ENCODE measurements around the gene C1orf50. TPM values are rescaled to one million over a fixed set of nuclear protein-coding genes. Genes with fewer than 3 reads are reported as not detected.

C1orf50 gene
- total and polyA plus RNA-seq, 2 donors (not counting 1 experiment from before 2014, with no cell fraction given) = 2.7 to 17.1 TPM

DNA sequence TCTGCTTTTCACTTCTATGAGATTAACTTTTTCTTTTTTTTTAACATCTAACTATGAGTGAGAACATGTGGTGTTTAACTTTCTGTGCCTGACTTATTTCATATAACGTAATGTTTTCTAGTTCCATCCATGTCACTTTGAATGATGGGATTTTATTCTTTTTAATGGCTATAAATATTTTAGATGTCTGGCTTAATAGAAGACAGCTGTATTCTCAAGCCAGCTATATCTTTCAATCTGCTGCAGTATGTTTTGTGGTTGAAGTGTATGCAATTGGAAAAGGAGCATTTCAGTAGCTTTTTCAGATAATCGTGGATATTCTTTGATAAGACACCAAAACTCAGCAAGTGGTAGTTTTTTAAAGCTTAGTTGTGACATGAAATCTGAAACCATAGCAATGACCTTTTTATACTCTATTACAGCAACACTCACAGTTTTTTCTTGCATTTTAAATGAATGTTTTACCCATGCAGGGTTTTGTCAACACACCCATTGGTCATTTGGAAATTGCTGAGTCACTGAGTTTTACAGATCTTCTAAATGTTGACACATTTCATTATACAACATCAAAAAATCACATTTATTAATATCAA, 55.8 kb downstream of the C1orf50 start:
- Histone ChIP-seq H3K27me3 (replicated peaks in 1 of 4; ENCODE audit: control extremely low read depth in 1 of 4, control insufficient read depth in 3 of 4, insufficient read depth in 4 of 4, low read length in 3 of 4) (no peaks in the 10 kb centered on the region), H3K9ac (ENCODE audit: low read length) (no peak overlapping the region), H3K9me3 (ENCODE audit: control extremely low read depth in 1 of 3, control insufficient read depth in 2 of 3, insufficient read depth in 1 of 3, low read length in 2 of 3) (no peaks in the 10 kb centered on the region), H2AFZ (ENCODE audit: insufficient read depth, low read depth, low read length, poor library complexity, severe bottlenecking) (no peak overlapping the region), H3K79me2 (ENCODE audit: control insufficient read depth, insufficient read depth, low read length) (peaks cover 7% of the 10 kb centered on the region), H3K4me3 (ENCODE audit: control extremely low read depth in 1 of 5, extremely low read depth in 1 of 5, insufficient read depth in 1 of 5, low read depth in 2 of 5, low read length in 4 of 5) (no peak overlapping the region), H3K27ac (ENCODE audit: low read length in 2 of 2) (no peak overlapping the region), H3K36me3 (replicated peaks in 1 of 2; ENCODE audit: control extremely low read depth in 1 of 2, control insufficient read depth in 1 of 2, extremely low read depth in 1 of 2, insufficient read depth in 2 of 2, low read length in 1 of 2) (no peaks in the 10 kb centered on the region), H3K4me1 (ENCODE audit: control insufficient read depth in 2 of 2, insufficient read depth in 2 of 2, low read length in 2 of 2) (no peaks in the 10 kb centered on the region), H4K20me1 (ENCODE audit: control insufficient read depth, insufficient read depth, low read length, poor library complexity, severe bottlenecking) (no peaks in the 10 kb centered on the region), H3K4me2 (replicated peaks; ENCODE audit: low read depth, low read length, poor library complexity, severe bottlenecking) (no peak overlapping the region)
- CTCF ChIA-PET = interaction anchor here (0.6 to 1.3 kb wide), 2 partner anchors 24 to 132 kb away, joined by 3 read pairs; partner anchors contain the start of gene ZNF691
- H3K27me3 Mint-ChIP-seq = no peaks in the 10 kb centered on the region
- no peak for TF ChIP-seq EZH2 (IDR thresholded peaks at IDR 0.05; ENCODE audit: borderline replicate concordance, insufficient read depth, low read depth, low read length, poor library complexity, severe bottlenecking)
- TF ChIP-seq, protein P1, sequence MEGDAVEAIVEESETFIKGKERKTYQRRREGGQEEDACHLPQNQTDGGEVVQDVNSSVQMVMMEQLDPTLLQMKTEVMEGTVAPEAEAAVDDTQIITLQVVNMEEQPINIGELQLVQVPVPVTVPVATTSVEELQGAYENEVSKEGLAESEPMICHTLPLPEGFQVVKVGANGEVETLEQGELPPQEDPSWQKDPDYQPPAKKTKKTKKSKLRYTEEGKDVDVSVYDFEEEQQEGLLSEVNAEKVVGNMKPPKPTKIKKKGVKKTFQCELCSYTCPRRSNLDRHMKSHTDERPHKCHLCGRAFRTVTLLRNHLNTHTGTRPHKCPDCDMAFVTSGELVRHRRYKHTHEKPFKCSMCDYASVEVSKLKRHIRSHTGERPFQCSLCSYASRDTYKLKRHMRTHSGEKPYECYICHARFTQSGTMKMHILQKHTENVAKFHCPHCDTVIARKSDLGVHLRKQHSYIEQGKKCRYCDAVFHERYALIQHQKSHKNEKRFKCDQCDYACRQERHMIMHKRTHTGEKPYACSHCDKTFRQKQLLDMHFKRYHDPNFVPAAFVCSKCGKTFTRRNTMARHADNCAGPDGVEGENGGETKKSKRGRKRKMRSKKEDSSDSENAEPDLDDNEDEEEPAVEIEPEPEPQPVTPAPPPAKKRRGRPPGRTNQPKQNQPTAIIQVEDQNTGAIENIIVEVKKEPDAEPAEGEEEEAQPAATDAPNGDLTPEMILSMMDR (IDR thresholded peaks at IDR 0.05) = no peak
- no CpG with 5 or more reads among the region's 2 CpGs for WGBS (ENCODE audit: insufficient coverage)
- H3K27ac Mint-ChIP-seq = no peak overlapping the region
- intact Hi-C loops (cut with micrococcal nuclease) = no loop called here
- ATAC-seq (ENCODE audit: low read depth) (no peak), DNase-seq (no peak)
- POLR2A ChIA-PET = no interaction called here
- H3K4me3 Mint-ChIP-seq = no peak overlapping the region
- no peaks in the 10 kb centered on the region for H3K9me3 Mint-ChIP-seq (ENCODE audit: insufficient read depth)
- peaks cover 3% of the 10 kb centered on the region for H3K4me1 Mint-ChIP-seq

DNA sequence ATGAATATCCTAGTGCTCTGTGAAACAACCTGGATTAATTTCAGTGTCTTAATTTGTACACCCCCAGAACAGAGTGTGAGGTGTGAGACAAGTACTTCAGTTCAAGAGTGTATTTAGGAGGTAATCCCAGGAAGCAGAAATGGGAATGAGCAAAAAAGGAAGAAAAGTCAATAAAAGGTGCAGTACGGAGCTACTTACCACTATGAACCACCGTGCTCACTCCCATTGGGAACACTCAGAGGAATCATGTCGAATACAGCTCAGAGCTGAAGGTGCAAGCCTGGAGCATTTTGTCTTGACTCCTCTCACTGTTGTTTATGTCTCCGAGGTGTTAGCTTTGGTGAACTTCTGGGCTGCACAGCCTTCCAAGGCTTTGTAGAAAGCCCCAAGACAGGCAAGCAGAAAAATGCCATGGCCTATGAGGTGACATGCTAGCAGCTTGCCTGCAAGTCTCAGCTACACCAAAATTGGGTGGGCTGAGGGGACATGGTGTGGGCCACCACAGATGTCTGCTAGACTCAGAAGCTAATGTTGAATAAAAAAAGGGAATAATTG, 57.5 kb downstream of the C1orf50 start:
- Histone ChIP-seq H3K4me3 (ENCODE audit: control extremely low read depth in 1 of 5, extremely low read depth in 1 of 5, insufficient read depth in 1 of 5, low read depth in 2 of 5, low read length in 4 of 5) (no peak overlapping the region), H3K79me2 (ENCODE audit: control insufficient read depth, insufficient read depth, low read length) (peaks cover 4% of the 10 kb centered on the region), H3K4me1 (ENCODE audit: control insufficient read depth in 2 of 2, insufficient read depth in 2 of 2, low read length in 2 of 2) (no peaks in the 10 kb centered on the region), H3K27ac (ENCODE audit: low read length in 2 of 2) (no peak overlapping the region), H3K9ac (ENCODE audit: low read length) (no peak overlapping the region), H3K4me2 (replicated peaks; ENCODE audit: low read depth, low read length, poor library complexity, severe bottlenecking) (no peak overlapping the region), H3K36me3 (replicated peaks in 1 of 2; ENCODE audit: control extremely low read depth in 1 of 2, control insufficient read depth in 1 of 2, extremely low read depth in 1 of 2, insufficient read depth in 2 of 2, low read length in 1 of 2) (no peaks in the 10 kb centered on the region), H3K27me3 (replicated peaks in 1 of 4; ENCODE audit: control extremely low read depth in 1 of 4, control insufficient read depth in 3 of 4, insufficient read depth in 4 of 4, low read length in 3 of 4) (no peaks in the 10 kb centered on the region), H3K9me3 (ENCODE audit: control extremely low read depth in 1 of 3, control insufficient read depth in 2 of 3, insufficient read depth in 1 of 3, low read length in 2 of 3) (no peaks in the 10 kb centered on the region), H4K20me1 (ENCODE audit: control insufficient read depth, insufficient read depth, low read length, poor library complexity, severe bottlenecking) (no peaks in the 10 kb centered on the region), H2AFZ (ENCODE audit: insufficient read depth, low read depth, low read length, poor library complexity, severe bottlenecking) (no peak overlapping the region)
- Mint-ChIP-seq H3K27me3 (no peaks in the 10 kb centered on the region), H3K9me3 (ENCODE audit: insufficient read depth) (no peaks in the 10 kb centered on the region), H3K4me3 (no peak overlapping the region), H3K4me1 (no peaks in the 10 kb centered on the region), H3K27ac (no peak overlapping the region)
- POLR2A ChIA-PET = no interaction called here
- intact Hi-C loops (cut with micrococcal nuclease) = no loop called here
- 96% methylated on average over 4 of the region's 4 CpGs for WGBS (ENCODE audit: insufficient coverage)
- TF ChIP-seq, protein P1 (IDR thresholded peaks at IDR 0.05) = no peak
- TF ChIP-seq EZH2 (IDR thresholded peaks at IDR 0.05; ENCODE audit: borderline replicate concordance, insufficient read depth, low read depth, low read length, poor library complexity, severe bottlenecking) = no peak
- DNase-seq (no peak), ATAC-seq (ENCODE audit: low read depth) (no peak)
- CTCF ChIA-PET = interaction anchor here (0.9 kb wide), 1 partner anchor 89 kb away, joined by 3 read pairs; no protein-coding TSS in a partner anchor

Measured in B cell (primary cell).